HUES64 (cell line): ENCODE measurements around the gene KRTAP4-16.
"Not testable (repeated sequence)": the region's sequence is repeated elsewhere in the genome, so short reads cannot be mapped to it uniquely, and the experiment has no call there.

Source experiments
- H3K27ac ChIP-seq: 2 replicates; pipeline ENCODE4 v1.7.0; 2013; ENCODE audit warnings: low read depth, low read length, inconsistent platforms
- H3K27me3 ChIP-seq: 2 replicates; pipeline ENCODE4 v1.6.1; 2013; ENCODE audit warnings: mild to moderate bottlenecking, low read length; ENCODE audit not compliant: insufficient read depth
- H3K36me3 ChIP-seq: 2 replicates; pipeline ENCODE4 v1.6.1; 2013; ENCODE audit warnings: mild to moderate bottlenecking, low read length; ENCODE audit not compliant: insufficient read depth
- H3K4me1 ChIP-seq: 2 replicates; pipeline ENCODE4 v1.6.1; 2013; ENCODE audit warnings: mild to moderate bottlenecking, low read length, moderate library complexity; ENCODE audit not compliant: insufficient read depth
- H3K4me3 ChIP-seq: 2 replicates; pipeline ENCODE4 v1.5.1; 2013; ENCODE audit warnings: mild to moderate bottlenecking, low read length, moderate library complexity
- H3K9ac ChIP-seq: 2 replicates; pipeline ENCODE4 v1.6.1; 2013; ENCODE audit warnings: mild to moderate bottlenecking, low read depth, low read length
- H3K9me3 ChIP-seq: 2 replicates; pipeline ENCODE4 v1.6.1; 2013; ENCODE audit warnings: low read depth, low read length; ENCODE audit not compliant: insufficient read depth
- WGBS: fragments of 150-250, 120-280 bp; methylation state at CpG from one replicate; pipeline ENCODE4 v1.1.7; 2013; ENCODE audit warnings: missing lambda C conversion rate; 5-methylcytosine and 5-hydroxymethylcytosine counted together

Gene KRTAP4-16

GRCh38 chr17:41098042-41098441, 4.0 kb downstream of the KRTAP4-16 start, which contains the start of gene KRTAP4-8:
Gene KRTAP4-8 (minus strand): TSS chr17:41098142. CDS start chr17:41098084, 58 bp downstream.
- 73% methylated on average over 1 of the region's 4 CpGs for WGBS
- H3K4me1 ChIP-seq = no peaks in the 10 kb centered on the region
- no peak within 1 kb of the TSS for H3K27ac ChIP-seq
- no peaks in the 10 kb centered on the region for H3K27me3 ChIP-seq
- H3K9me3 ChIP-seq = 0 out of 2 replicates have a peak, but pooled peaks cover 3% of the 10 kb centered on the region
- H3K9ac ChIP-seq = no peak within 1 kb of the TSS
- H3K4me3 ChIP-seq = no peak within 1 kb of the TSS
- no peaks in the 10 kb centered on the region for H3K36me3 ChIP-seq

- Histone ChIP-seq H3K27me3 (no peaks in the 10 kb centered on the region), H3K27ac (no peak overlapping the region), H3K4me3 (no peak overlapping the region), H3K9me3 (peaks cover 18% of the 10 kb centered on the region; the same call in 1 of the 2 replicates), H3K9ac (no peak overlapping the region), H3K36me3 (no peaks in the 10 kb centered on the region), H3K4me1 (no peaks in the 10 kb centered on the region)
- 96% methylated on average over 7 of the region's 7 CpGs for WGBS
Measured at GRCh38 chr17:41096055-41096454, 6.0 kb downstream of the KRTAP4-16 start.

DNA sequence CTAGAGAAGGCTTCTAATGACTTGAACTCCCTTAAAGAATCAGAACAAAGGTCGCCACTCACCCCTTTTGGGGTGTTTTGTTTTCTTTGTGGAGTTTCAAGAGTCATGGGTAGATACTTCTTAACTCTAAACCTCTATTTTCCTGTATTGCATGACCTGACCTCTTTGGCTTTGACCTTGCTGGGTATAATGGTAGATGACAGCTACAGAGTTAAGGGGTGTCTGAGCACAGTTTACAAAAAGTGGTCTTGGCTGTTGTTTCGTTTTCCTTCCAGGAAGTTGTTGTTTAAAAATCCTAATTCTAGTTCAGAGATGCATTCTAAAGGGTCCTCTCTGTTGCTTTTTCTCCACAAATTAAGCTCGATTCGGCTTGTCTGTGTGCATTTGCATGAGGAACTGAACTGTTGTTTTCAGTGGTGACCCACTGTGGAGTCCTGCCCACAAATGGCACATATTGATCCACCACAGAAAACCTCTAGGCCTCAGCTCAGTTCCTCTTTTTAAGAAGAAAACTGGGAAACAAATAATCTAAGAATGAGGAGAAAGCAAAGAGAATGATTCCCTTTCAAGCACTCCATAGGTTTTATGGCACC, 13.2 kb downstream of the KRTAP4-16 start:
- not testable (repeated sequence) for H3K36me3 ChIP-seq, H3K4me3 ChIP-seq, H3K9ac ChIP-seq, H3K4me1 ChIP-seq, H3K27ac ChIP-seq, H3K27me3 ChIP-seq
- 79% methylated on average over 3 of the region's 4 CpGs for WGBS
- H3K9me3 ChIP-seq = peaks cover 22% of the 10 kb centered on the region; the same call in 1 of the 2 replicates

DNA sequence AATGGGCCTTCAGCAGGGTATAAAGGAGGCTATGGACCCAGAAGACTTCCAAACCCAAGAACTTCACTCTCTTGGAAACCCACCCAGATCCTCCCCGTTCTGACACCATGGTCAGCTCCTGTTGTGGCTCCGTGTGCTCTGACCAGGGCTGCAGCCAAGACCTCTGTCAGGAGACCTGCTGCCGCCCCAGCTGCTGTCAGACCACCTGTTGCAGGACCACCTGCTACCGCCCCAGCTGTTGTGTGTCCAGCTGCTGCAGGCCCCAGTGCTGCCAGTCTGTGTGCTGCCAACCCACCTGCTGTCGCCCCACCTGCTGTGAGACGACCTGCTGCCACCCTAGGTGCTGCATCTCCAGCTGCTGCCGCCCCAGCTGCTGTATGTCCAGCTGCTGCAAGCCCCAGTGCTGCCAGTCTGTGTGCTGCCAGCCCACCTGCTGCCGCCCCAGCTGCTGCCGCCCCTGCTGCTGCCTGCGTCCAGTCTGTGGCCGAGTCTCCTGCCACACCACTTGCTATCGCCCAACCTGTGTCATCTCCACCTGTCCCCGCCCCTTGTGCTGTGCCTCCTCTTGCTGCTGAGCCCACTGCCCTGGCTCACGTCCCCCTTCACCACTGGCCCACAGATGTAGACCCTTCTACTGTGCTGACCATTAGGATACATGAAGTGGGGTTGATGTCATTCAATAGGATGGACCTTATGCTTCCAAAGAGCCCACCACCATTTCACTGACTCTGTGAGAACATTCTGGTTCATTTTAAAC, 17.7 kb downstream of the KRTAP4-16 start, which contains the start of gene KRTAP4-7:
TSS of gene KRTAP4-7 (plus strand) at position 51 of the 757 bp plus-strand sequence. CDS start at position 108, 57 bp downstream.
- not testable (repeated sequence) for H3K9me3 ChIP-seq, H3K9ac ChIP-seq, H3K27me3 ChIP-seq, H3K4me3 ChIP-seq, H3K4me1 ChIP-seq, H3K27ac ChIP-seq, H3K36me3 ChIP-seq
- WGBS = 91% methylated on average over 13 of the region's 14 CpGs

GRCh38 chr17:41083427-41083826, 18.6 kb downstream of the KRTAP4-16 start:
- WGBS = 80% methylated on average over 2 of the region's 2 CpGs
- not testable (repeated sequence) for H3K4me1 ChIP-seq, H3K36me3 ChIP-seq, H3K27ac ChIP-seq, H3K27me3 ChIP-seq, H3K9ac ChIP-seq, H3K4me3 ChIP-seq, H3K9me3 ChIP-seq

- WGBS = 90% methylated on average over 4 of the region's 4 CpGs
- Histone ChIP-seq H3K9me3 (no peaks in the 10 kb centered on the region), H3K9ac (no peak overlapping the region), H3K4me3 (no peak overlapping the region), H3K4me1 (no peaks in the 10 kb centered on the region), H3K36me3 (no peaks in the 10 kb centered on the region), H3K27me3 (no peaks in the 10 kb centered on the region), H3K27ac (no peak overlapping the region)
Measured at GRCh38 chr17:41082626-41083025, 19.4 kb downstream of the KRTAP4-16 start.

- Histone ChIP-seq H3K36me3 (no peaks in the 10 kb centered on the region), H3K9me3 (no peaks in the 10 kb centered on the region), H3K9ac (no peak overlapping the region), H3K4me3 (no peak overlapping the region), H3K27me3 (no peaks in the 10 kb centered on the region), H3K27ac (no peak overlapping the region), H3K4me1 (no peaks in the 10 kb centered on the region)
Measured at GRCh38 chr17:41076788-41077187, 25.2 kb downstream of the KRTAP4-16 start.

DNA sequence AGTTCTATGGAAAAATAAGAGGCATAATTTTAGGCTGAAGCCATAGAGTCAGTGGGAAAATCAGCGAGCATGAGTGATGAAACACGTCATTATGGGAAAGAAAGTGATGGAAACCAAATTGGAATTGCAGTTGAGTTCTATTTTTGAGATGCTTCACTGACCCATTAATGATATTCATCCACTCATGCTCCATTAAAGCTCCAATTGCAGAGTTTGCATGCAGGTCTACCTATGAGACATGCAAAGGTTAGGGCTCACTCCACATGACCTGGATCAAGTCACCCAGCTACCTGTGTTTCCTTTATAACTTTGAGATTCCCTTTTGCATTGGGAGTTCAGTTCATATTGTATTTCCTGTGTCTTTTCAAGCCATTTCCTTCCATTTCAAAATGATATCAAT, 28.3 kb downstream of the KRTAP4-16 start:
- no peaks in the 10 kb centered on the region for H3K9me3 ChIP-seq
- no peaks in the 10 kb centered on the region for H3K4me1 ChIP-seq
- no peak overlapping the region for H3K9ac ChIP-seq
- no peaks in the 10 kb centered on the region for H3K36me3 ChIP-seq
- no peaks in the 10 kb centered on the region for H3K27me3 ChIP-seq
- no peak overlapping the region for H3K27ac ChIP-seq
- no peak overlapping the region for H3K4me3 ChIP-seq
- WGBS = 92% methylated on average over 2 of the region's 2 CpGs

GRCh38 chr17:41071606-41072360, 30.2 kb downstream of the KRTAP4-16 start:
- no peaks in the 10 kb centered on the region for H3K9me3 ChIP-seq
- no peaks in the 10 kb centered on the region for H3K27me3 ChIP-seq
- no peaks in the 10 kb centered on the region for H3K36me3 ChIP-seq
- H3K4me3 ChIP-seq = no peak overlapping the region
- WGBS = 94% methylated on average over 5 of the region's 5 CpGs
- H3K9ac ChIP-seq = no peak overlapping the region
- H3K27ac ChIP-seq = no peak overlapping the region
- H3K4me1 ChIP-seq = no peaks in the 10 kb centered on the region

DNA sequence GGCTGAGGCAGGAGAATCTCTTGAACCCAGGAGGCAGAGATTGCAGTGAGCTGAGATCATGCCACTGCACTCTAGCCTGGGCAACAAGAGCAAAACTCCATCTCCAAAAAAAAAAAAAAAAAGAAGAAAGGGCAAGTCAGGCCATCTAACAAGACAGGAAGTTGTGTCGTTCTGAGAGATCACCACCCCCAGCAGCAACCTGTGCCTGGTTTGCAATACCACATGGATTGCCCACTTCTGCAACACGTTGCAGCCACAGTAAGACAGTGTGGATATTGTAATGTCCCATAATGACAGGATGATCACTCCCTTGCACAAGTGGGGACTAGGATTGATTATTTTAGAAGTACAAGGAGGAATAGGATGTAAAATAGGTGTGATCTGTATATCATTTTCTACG, 33.0 kb downstream of the KRTAP4-16 start:
- Histone ChIP-seq H3K36me3 (no peaks in the 10 kb centered on the region), H3K4me1 (no peaks in the 10 kb centered on the region), H3K9ac (no peak overlapping the region), H3K27me3 (no peaks in the 10 kb centered on the region), H3K9me3 (no peaks in the 10 kb centered on the region), H3K4me3 (no peak overlapping the region), H3K27ac (no peak overlapping the region)
- 95% methylated on average over 3 of the region's 3 CpGs for WGBS

- no peaks in the 10 kb centered on the region for H3K27me3 ChIP-seq
- H3K27ac ChIP-seq = no peak overlapping the region
- H3K36me3 ChIP-seq = no peaks in the 10 kb centered on the region
- no peak overlapping the region for H3K9ac ChIP-seq
- no peaks in the 10 kb centered on the region for H3K9me3 ChIP-seq
- no peaks in the 10 kb centered on the region for H3K4me1 ChIP-seq
- H3K4me3 ChIP-seq = no peak overlapping the region
Measured at GRCh38 chr17:41067281-41067680, 34.7 kb downstream of the KRTAP4-16 start.
